GM18502 (cell line): ENCODE data around the gene ATXN1L.
A peak's percentile ranks its signal among the peaks of the same experiment; 100 is the strongest.
"Not testable (repeated sequence)": the region's sequence is repeated elsewhere in the genome, so short reads cannot be mapped to it uniquely, and the experiment has no call there.

Source experiments
- ATAC-seq: cut with Tn5 transposase; IDR thresholded peaks from one replicate; pipeline ENCODE4 v1.9.1; 2021; ENCODE audit warnings: mild to moderate bottlenecking; ENCODE audit not compliant: unreplicated experiment, poor library complexity

Gene ATXN1L

GRCh38 chr16:71851746-71852145 is 6.0 kb downstream of the ATXN1L start:
- no peak for ATAC-seq

- ATAC-seq = no peak
These were observed 6.4 kb downstream of the ATXN1L start for GRCh38 chr16:71852158-71852557.

GRCh38 chr16:71852561-71852960 is 6.8 kb downstream of the ATXN1L start:
- no peak for ATAC-seq

GRCh38 chr16:71853413-71853812 is 7.6 kb downstream of the ATXN1L start:
- peak; percentile 57 for ATAC-seq

GRCh38 chr16:71854369-71854948 is 8.7 kb downstream of the ATXN1L start:
- ATAC-seq = no peak

- peak; percentile 56 for ATAC-seq
These were observed 10.3 kb downstream of the ATXN1L start for GRCh38 chr16:71855937-71856662.

- no peak for ATAC-seq
These were observed 14.2 kb downstream of the ATXN1L start for GRCh38 chr16:71859762-71860521.

GRCh38 chr16:71863995-71864394 is 18.2 kb downstream of the ATXN1L start:
- no peak for ATAC-seq

GRCh38 chr16:71865173-71865863 is 19.5 kb downstream of the ATXN1L start:
- ATAC-seq = no peak

GRCh38 chr16:71867175-71867574 is 21.4 kb downstream of the ATXN1L start:
- not testable (repeated sequence) for ATAC-seq

GRCh38 chr16:71867939-71868338 is 22.2 kb downstream of the ATXN1L start:
- no peak for ATAC-seq

- ATAC-seq = no peak
These were observed 23.3 kb downstream of the ATXN1L start for GRCh38 chr16:71869089-71869488.

GRCh38 chr16:71870818-71871217 is 25.0 kb downstream of the ATXN1L start:
- no peak for ATAC-seq

GRCh38 chr16:71873199-71873598 is 27.4 kb downstream of the ATXN1L start:
- ATAC-seq = no peak

GRCh38 chr16:71878911-71879310 is 33.1 kb downstream of the ATXN1L start:
- ATAC-seq = no peak

- ATAC-seq = no peak
These were observed 34.4 kb downstream of the ATXN1L start for GRCh38 chr16:71880176-71880575.

GRCh38 chr16:71882505-71883167 is 36.9 kb downstream of the ATXN1L start:
- ATAC-seq = peak; percentile 43

GRCh38 chr16:71883168-71883848 is 37.5 kb downstream of the ATXN1L start:
- ATAC-seq = peak; percentile 47

GRCh38 chr16:71883849-71884638 is 38.3 kb downstream of the ATXN1L start, which contains the start of gene ZNF821:
ZNF821 (minus strand) TSS chr16:71884182; CDS start chr16:71879946, 4,236 bp downstream.
- peak; percentile 49 for ATAC-seq
